Measurements from ENCODE around the gene GRIK2. TPM values are rescaled to one million over a fixed set of nuclear protein-coding genes. Genes with fewer than 3 reads are reported as not detected.

GRIK2 gene
- total RNA-seq, 4 donors from 2014 or later: 0.46 to 3.7 (median 1.8) TPM

- intact Hi-C loops (cut with DNase I): no loop called here
- H3K9me3 ChIP-seq: no peaks in the 10 kb centered on the region
- no peak overlapping the region for H3K4me3 ChIP-seq
- H3K27me3 ChIP-seq: no peaks in the 10 kb centered on the region
- no peak for DNase-seq (ENCODE audit: extremely low spot score)
- peaks cover 0 to 6% (median 0%) of the 10 kb centered on the region in 4 donors for H3K4me1 ChIP-seq
- TF ChIP-seq EP300 (IDR thresholded peaks at IDR 0.05) (no peak), POLR2AphosphoS5 (IDR thresholded peaks at IDR 0.05) (no peak), POLR2A (IDR thresholded peaks at IDR 0.05; ENCODE audit: low read depth) (no peak)
- TF ChIP-seq, protein P1, sequence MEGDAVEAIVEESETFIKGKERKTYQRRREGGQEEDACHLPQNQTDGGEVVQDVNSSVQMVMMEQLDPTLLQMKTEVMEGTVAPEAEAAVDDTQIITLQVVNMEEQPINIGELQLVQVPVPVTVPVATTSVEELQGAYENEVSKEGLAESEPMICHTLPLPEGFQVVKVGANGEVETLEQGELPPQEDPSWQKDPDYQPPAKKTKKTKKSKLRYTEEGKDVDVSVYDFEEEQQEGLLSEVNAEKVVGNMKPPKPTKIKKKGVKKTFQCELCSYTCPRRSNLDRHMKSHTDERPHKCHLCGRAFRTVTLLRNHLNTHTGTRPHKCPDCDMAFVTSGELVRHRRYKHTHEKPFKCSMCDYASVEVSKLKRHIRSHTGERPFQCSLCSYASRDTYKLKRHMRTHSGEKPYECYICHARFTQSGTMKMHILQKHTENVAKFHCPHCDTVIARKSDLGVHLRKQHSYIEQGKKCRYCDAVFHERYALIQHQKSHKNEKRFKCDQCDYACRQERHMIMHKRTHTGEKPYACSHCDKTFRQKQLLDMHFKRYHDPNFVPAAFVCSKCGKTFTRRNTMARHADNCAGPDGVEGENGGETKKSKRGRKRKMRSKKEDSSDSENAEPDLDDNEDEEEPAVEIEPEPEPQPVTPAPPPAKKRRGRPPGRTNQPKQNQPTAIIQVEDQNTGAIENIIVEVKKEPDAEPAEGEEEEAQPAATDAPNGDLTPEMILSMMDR (IDR thresholded peaks at IDR 0.05): no peak
- 69% methylated on average over 2 of the region's 2 CpGs for WGBS
- no peak overlapping the region for H3K27ac ChIP-seq (replicated peaks in 1 of 4)
- H3K36me3 ChIP-seq: no peaks in the 10 kb centered on the region
These were observed 347.1 kb downstream of the GRIK2 start for GRCh38 chr6:101740631-101741030.

DNA sequence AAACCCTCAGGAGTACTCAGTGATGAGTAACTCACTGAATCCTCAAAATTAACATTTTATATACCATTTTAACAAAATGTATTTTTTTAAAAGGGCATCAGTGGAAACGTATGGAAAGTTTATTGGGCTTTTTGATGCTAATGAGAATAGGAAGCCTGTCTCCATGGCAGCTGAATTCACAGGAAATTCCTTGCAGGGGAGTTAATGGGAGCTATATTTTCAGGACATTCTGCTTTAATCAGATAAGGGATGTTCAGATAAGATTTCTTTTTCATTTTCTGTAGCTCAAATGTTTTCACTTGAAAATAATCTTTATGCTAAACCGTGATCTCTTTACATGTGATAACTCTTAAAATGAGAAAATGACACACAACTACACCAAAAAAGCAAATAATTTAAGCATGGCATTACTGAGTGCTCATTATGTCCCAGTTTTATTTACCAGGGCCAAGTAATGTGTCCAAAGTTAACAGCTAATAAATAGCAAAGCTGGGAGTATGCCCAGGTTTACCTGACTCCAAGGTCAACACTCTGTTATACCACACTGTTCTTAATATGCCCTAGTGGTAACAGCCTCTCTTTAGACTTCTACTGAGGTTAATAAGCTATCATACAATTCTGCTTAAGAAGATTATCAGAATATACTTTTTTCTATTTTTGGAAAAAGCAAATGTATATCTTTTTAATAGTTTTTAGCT, 348.1 kb downstream of the GRIK2 start:
- no peak for DNase-seq (ENCODE audit: extremely low spot score)
- Histone ChIP-seq H3K4me1 (peaks cover 0 to 6% (median 0%) of the 10 kb centered on the region in 4 donors), H3K27ac (replicated peaks in 1 of 4) (no peak overlapping the region), H3K36me3 (no peaks in the 10 kb centered on the region), H3K4me3 (no peak overlapping the region), H3K27me3 (no peaks in the 10 kb centered on the region), H3K9me3 (no peaks in the 10 kb centered on the region)
- intact Hi-C loops (cut with DNase I): no loop called here
- 62% methylated on average over 2 of the region's 2 CpGs for WGBS
- TF ChIP-seq EP300 (IDR thresholded peaks at IDR 0.05) (no peak), POLR2AphosphoS5 (IDR thresholded peaks at IDR 0.05) (no peak), POLR2A (IDR thresholded peaks at IDR 0.05; ENCODE audit: low read depth) (no peak)
- TF ChIP-seq, protein P1 (IDR thresholded peaks at IDR 0.05): no peak

- Histone ChIP-seq H3K4me1 (peaks cover 0 to 6% (median 0%) of the 10 kb centered on the region in 4 donors), H3K4me3 (no peak overlapping the region), H3K27ac (replicated peaks in 1 of 4) (no peak overlapping the region), H3K9me3 (no peaks in the 10 kb centered on the region), H3K27me3 (no peaks in the 10 kb centered on the region), H3K36me3 (no peaks in the 10 kb centered on the region)
- no peak for DNase-seq (ENCODE audit: extremely low spot score)
- TF ChIP-seq EP300 (IDR thresholded peaks at IDR 0.05) (no peak), POLR2AphosphoS5 (IDR thresholded peaks at IDR 0.05) (no peak), POLR2A (IDR thresholded peaks at IDR 0.05; ENCODE audit: low read depth) (no peak)
- TF ChIP-seq, protein P1 (IDR thresholded peaks at IDR 0.05): no peak
- intact Hi-C loops (cut with DNase I): no loop called here
These were observed 353.7 kb downstream of the GRIK2 start for GRCh38 chr6:101747160-101747559.

- 50% methylated on average over 1 of the region's 1 CpG for WGBS
- TF ChIP-seq POLR2A (IDR thresholded peaks at IDR 0.05; ENCODE audit: low read depth) (no peak), POLR2AphosphoS5 (IDR thresholded peaks at IDR 0.05) (no peak), EP300 (IDR thresholded peaks at IDR 0.05) (no peak)
- TF ChIP-seq, protein P1 (IDR thresholded peaks at IDR 0.05): no peak
- Histone ChIP-seq H3K4me1 (peaks cover 0 to 2% (median 0%) of the 10 kb centered on the region in 4 donors), H3K36me3 (no peaks in the 10 kb centered on the region), H3K27ac (replicated peaks in 1 of 4) (no peak overlapping the region), H3K4me3 (no peak overlapping the region), H3K27me3 (no peaks in the 10 kb centered on the region), H3K9me3 (no peaks in the 10 kb centered on the region)
- intact Hi-C loops (cut with DNase I): no loop called here
- no peak for DNase-seq (ENCODE audit: extremely low spot score)
These were observed 354.2 kb downstream of the GRIK2 start for GRCh38 chr6:101747716-101748115.

GRCh38 chr6:101755931-101756330, 362.4 kb downstream of the GRIK2 start:
- no peak for DNase-seq (ENCODE audit: extremely low spot score)
- intact Hi-C loops (cut with DNase I): no loop called here
- WGBS: 90% methylated on average over 1 of the region's 1 CpG
- Histone ChIP-seq H3K9me3 (no peaks in the 10 kb centered on the region), H3K27me3 (no peaks in the 10 kb centered on the region), H3K4me1 (no peaks in the 10 kb centered on the region), H3K4me3 (no peak overlapping the region), H3K36me3 (no peaks in the 10 kb centered on the region), H3K27ac (replicated peaks in 1 of 4) (no peak overlapping the region)
- TF ChIP-seq EP300 (IDR thresholded peaks at IDR 0.05): no peak
- TF ChIP-seq, protein P1 (IDR thresholded peaks at IDR 0.05): no peak
- TF ChIP-seq POLR2AphosphoS5 (IDR thresholded peaks at IDR 0.05): no peak
- no peak for TF ChIP-seq POLR2A (IDR thresholded peaks at IDR 0.05; ENCODE audit: low read depth)

Data from esophagus muscularis mucosa (tissue), 4 donors.